Endothelial cell of umbilical vein (primary cell): Measurements from ENCODE around the gene SLC9A3. TPM values are rescaled to one million over a fixed set of nuclear protein-coding genes. Genes with fewer than 3 reads are reported as not detected.

Experiments used
- BruUV-seq: library from RNA; stranded (reverse); fragments of 400-500 nt; replicated peaks from 2 replicates; lab custom pipeline; 2021; lab: Mats Ljungman, UMichigan
- CTCF ChIA-PET: fragments of 300-600, 350-600 bp; sonication (Branson Sonifier 250); formaldehyde crosslinking; loops from one replicate; lab custom pipeline; 2021; ENCODE audit warnings: antibody characterized with exemption, inconsistent platforms; lab: Charles Lee
- POLR2A ChIA-PET: fragments of 300-600, 350-600 bp; sonication (Branson Sonifier 250); formaldehyde crosslinking; loops from one replicate; lab custom pipeline; 2021; ENCODE audit warnings: antibody characterized with exemption, inconsistent platforms; lab: Charles Lee
- DNase-seq: peaks from one replicate; pipeline ENCODE4 v3.0.0-alpha.2; 2011; ENCODE audit warnings: low read depth, low spot score
- FAIRE-seq: peaks from 2 replicates; lab custom pipeline; 2011; peaks lifted over from hg19 to GRCh38; lab: Jason Lieb, UNC
- H2AFZ ChIP-seq: 2 replicates; pipeline ENCODE4 v1.6.0; 2012; ENCODE audit warnings: low read depth, low read length, control low read depth, inconsistent platforms
- H3K27ac ChIP-seq: 2 replicates; pipeline ENCODE4 v1.5.1; 2011; ENCODE audit warnings: low read depth, mild to moderate bottlenecking, control low read depth, low read length, moderate library complexity; ENCODE audit not compliant: insufficient read depth
- H3K27me3 ChIP-seq, 2 experiments: 2 replicates each; pipeline versions ENCODE4 v1.6.0 to v1.6.1; 2011; ENCODE audit warnings: low read length in 2 of 2, mixed read lengths in 1 of 2; ENCODE audit not compliant: control insufficient read depth in 2 of 2, insufficient read depth in 2 of 2
- H3K36me3 ChIP-seq, 2 experiments: 2 replicates in 1 of 2; 3 replicates in 1 of 2; pipeline ENCODE4 v1.5.1; 2011; ENCODE audit warnings: low read length in 2 of 2, mild to moderate bottlenecking in 1 of 2, moderate library complexity in 1 of 2; ENCODE audit not compliant: control insufficient read depth in 2 of 2, insufficient read depth in 2 of 2; ENCODE audit errors: extremely low read depth in 1 of 2
- H3K4me1 ChIP-seq: 3 replicates; pipeline ENCODE4 v1.5.1; 2011; ENCODE audit warnings: mild to moderate bottlenecking, low read length; ENCODE audit not compliant: control insufficient read depth, insufficient read depth; ENCODE audit errors: extremely low read depth
- H3K4me2 ChIP-seq: 2 replicates; pipeline ENCODE4 v1.6.1; 2011; ENCODE audit warnings: low read length, control low read depth, mixed read lengths; ENCODE audit not compliant: insufficient read depth
- H3K4me3 ChIP-seq, 3 experiments: fragments of 200-600 bp in 1 of 3; sonication (generic), shearing (Covaris generic) in 1 of 3; replicated peaks in 1 of 3; 2 replicates each; pipeline ENCODE4 v1.5.1; 2011 to 2016; ENCODE audit warnings: control low read depth in 3 of 3, low read length in 3 of 3, mild to moderate bottlenecking in 2 of 3, inconsistent platforms in 1 of 3, low read depth in 1 of 3, moderate library complexity in 1 of 3; ENCODE audit not compliant: insufficient read depth in 1 of 3
- H3K79me2 ChIP-seq: 2 replicates; pipeline ENCODE4 v1.6.0; 2012; ENCODE audit warnings: low read length, inconsistent platforms; ENCODE audit not compliant: control insufficient read depth, insufficient read depth
- H3K9ac ChIP-seq: replicated peaks from 2 replicates; pipeline ENCODE3; 2011; ENCODE audit warnings: low read length, control low read depth; ENCODE audit not compliant: insufficient read depth; ENCODE audit errors: extremely low read depth
- H3K9me1 ChIP-seq: replicated peaks from 3 replicates; pipeline ENCODE4 v1.6.0; 2011; ENCODE audit warnings: mild to moderate bottlenecking, low read length; ENCODE audit not compliant: control insufficient read depth, insufficient read depth; ENCODE audit errors: extremely low read depth
- H3K9me3 ChIP-seq: replicated peaks from 2 replicates; pipeline ENCODE4 v1.5.1; 2012; ENCODE audit warnings: low read length, inconsistent platforms; ENCODE audit not compliant: control insufficient read depth, insufficient read depth
- H4K20me1 ChIP-seq: replicated peaks from 2 replicates; pipeline ENCODE3; 2011; ENCODE audit warnings: mild to moderate bottlenecking, low read length; ENCODE audit not compliant: control insufficient read depth, insufficient read depth; ENCODE audit errors: extremely low read depth
- EZH2 ChIP-seq: IDR thresholded peaks from 2 replicates; pipeline ENCODE4 v1.6.1; 2012; ENCODE audit warnings: borderline replicate concordance, low read depth, mild to moderate bottlenecking, moderate library complexity, low read length, inconsistent platforms; ENCODE audit not compliant: severe bottlenecking
- FOS ChIP-seq: IDR thresholded peaks from 2 replicates; pipeline ENCODE4 v1.6.1; 2011; ENCODE audit warnings: mild to moderate bottlenecking, low read length, moderate library complexity, borderline replicate concordance; ENCODE audit not compliant: insufficient read depth
- GATA2 ChIP-seq: IDR thresholded peaks from 2 replicates; pipeline ENCODE4 v1.7.0; 2011; ENCODE audit warnings: low read depth, mild to moderate bottlenecking, moderate library complexity, mixed read lengths, low read length; ENCODE audit not compliant: insufficient read length, insufficient read depth
- JUN ChIP-seq: IDR thresholded peaks from 2 replicates; pipeline ENCODE4 v1.6.1; 2011; ENCODE audit warnings: borderline replicate concordance, low read depth; ENCODE audit not compliant: insufficient read length, insufficient read depth
- MYC ChIP-seq: IDR thresholded peaks from one replicate; pipeline ENCODE4 v1.6.1; 2011; ENCODE audit warnings: mild to moderate bottlenecking, low read depth, low read length
- POLR2A ChIP-seq: IDR thresholded peaks from 2 replicates; pipeline ENCODE4 v1.6.1; 2012; ENCODE audit warnings: low read depth, mild to moderate bottlenecking, control low read depth, low read length
- POLR2AphosphoS5 ChIP-seq: IDR thresholded peaks from 2 replicates; pipeline ENCODE4 v1.6.1; 2012; ENCODE audit warnings: low read depth, mild to moderate bottlenecking, control low read depth, low read length, moderate library complexity; ENCODE audit not compliant: insufficient read depth
- dilution Hi-C: fragments of 300-500 bp; cut with MboI; formaldehyde crosslinking; loops from one replicate; pipeline ENCODE4 v1.15.0; 2019; ENCODE audit warnings: low sequenced_read_pairs; ENCODE audit not compliant: extremely low pct_ligation_motif_present
- intact Hi-C: fragments of 100-400 bp; cut with micrococcal nuclease; formaldehyde crosslinking; loops from one replicate; pipeline ENCODE4 v1.10.0; 2022
- polyA plus RNA-seq, 4 experiments: library from polyadenylated mRNA; depleted of rRNA in 3 of 4; stranded (reverse) in 3 of 4; unstranded in 1 of 4; fragments of >200 nt; gene quantifications; 2 replicates each; pipeline versions ENCODE4 v1.2.1 to v1.2.3, GENCODE V29; 2011 to 2012; ENCODE audit warnings: missing spikeins in 1 of 4
- total RNA-seq: library from RNA; stranded (reverse); gene quantifications from 2 replicates; pipeline ENCODE4 v1.2.3, GENCODE V29; 2021
- TF ChIP-seq, protein P1 (sequence below), 2 donors: IDR thresholded peaks; 1 replicate in 1 of 2; 2 replicates in 1 of 2; pipeline ENCODE4 v1.5.1; 2011; ENCODE audit warnings: low read length in 2 of 2, mild to moderate bottlenecking in 2 of 2, moderate library complexity in 2 of 2, control low read depth in 1 of 2, inconsistent platforms in 1 of 2, low read depth in 1 of 2; ENCODE audit not compliant: insufficient read depth in 1 of 2; ENCODE audit errors: extremely low read depth in 1 of 2
- TF ChIP-seq, protein P2 (sequence below): IDR thresholded peaks from 2 replicates; pipeline ENCODE4 v1.6.1; 2011; ENCODE audit not compliant: insufficient read depth, insufficient read length

SLC9A3 gene
- total and polyA plus RNA-seq, 2 donors (not counting 3 experiments of a cell fraction or from before 2014, with no cell fraction given): 0.79 to 0.82 TPM

DNA sequence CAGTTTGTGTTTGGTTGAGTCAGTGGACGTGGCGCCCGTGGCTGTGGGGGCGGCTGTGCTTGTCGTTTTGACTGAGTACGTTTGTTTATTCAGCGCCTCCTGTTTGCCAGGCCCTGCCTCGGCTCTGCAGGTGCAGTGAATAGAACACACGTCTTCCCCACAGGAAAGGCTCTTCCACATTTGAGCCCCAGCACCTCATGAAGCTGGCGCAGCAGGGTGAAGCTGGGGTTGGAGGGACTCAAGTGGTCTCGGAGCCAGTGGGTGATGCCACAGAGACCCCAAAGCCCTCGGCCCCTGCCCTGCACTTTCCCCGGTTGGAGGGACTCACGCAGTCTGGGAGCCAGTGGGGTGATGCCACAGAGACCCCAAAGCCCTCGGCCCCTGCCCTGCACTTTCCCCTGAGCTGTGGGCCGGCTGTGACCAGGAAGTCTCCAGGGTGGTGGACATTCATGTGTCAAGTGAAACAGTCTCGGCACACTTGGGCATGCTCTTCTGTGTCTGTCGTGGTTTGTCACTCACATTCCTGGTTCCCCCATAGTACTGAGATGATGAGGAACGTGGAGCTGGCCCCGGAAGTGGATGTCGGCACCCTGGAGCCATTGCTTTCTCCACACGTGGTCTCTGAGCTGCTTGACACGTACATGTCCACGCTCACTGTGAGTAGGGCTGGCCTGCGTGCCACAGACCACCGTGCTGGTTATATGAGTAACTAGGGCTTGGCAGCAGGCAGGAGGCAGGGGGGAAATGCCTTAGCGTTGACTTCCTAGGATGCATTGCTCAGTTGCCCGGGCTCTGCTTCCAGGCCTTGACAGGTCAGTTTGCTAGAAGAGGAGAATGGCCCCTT is 67.7 kb downstream of the SLC9A3 start:
- intact Hi-C loops: no loop called here
- Histone ChIP-seq H4K20me1 (no peaks in the 10 kb centered on the region), H3K27ac (no peak overlapping the region), H3K36me3 (peaks cover 11 to 35% of the 10 kb centered on the region in 2 experiments), H3K4me2 (no peak overlapping the region), H3K79me2 (peaks cover 19% of the 10 kb centered on the region), H3K9ac (no peak overlapping the region), H3K4me1 (no peaks in the 10 kb centered on the region), H3K9me1 (no peaks in the 10 kb centered on the region), H2AFZ (no peak overlapping the region), H3K27me3 (no peaks in the 10 kb centered on the region), H3K9me3 (no peaks in the 10 kb centered on the region), H3K4me3 (no peak overlapping the region)
- TF ChIP-seq JUN (no peak), MYC (no peak), POLR2A (no peak), POLR2AphosphoS5 (no peak), GATA2 (no peak), EZH2 (no peak), FOS (no peak)
- TF ChIP-seq, protein P1, sequence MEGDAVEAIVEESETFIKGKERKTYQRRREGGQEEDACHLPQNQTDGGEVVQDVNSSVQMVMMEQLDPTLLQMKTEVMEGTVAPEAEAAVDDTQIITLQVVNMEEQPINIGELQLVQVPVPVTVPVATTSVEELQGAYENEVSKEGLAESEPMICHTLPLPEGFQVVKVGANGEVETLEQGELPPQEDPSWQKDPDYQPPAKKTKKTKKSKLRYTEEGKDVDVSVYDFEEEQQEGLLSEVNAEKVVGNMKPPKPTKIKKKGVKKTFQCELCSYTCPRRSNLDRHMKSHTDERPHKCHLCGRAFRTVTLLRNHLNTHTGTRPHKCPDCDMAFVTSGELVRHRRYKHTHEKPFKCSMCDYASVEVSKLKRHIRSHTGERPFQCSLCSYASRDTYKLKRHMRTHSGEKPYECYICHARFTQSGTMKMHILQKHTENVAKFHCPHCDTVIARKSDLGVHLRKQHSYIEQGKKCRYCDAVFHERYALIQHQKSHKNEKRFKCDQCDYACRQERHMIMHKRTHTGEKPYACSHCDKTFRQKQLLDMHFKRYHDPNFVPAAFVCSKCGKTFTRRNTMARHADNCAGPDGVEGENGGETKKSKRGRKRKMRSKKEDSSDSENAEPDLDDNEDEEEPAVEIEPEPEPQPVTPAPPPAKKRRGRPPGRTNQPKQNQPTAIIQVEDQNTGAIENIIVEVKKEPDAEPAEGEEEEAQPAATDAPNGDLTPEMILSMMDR (IDR thresholded peaks at IDR 0.05; ENCODE audit: extremely low read depth in 1 of 2, insufficient read depth in 1 of 2, low read depth in 1 of 2, low read length in 2 of 2): no peak
- TF ChIP-seq, protein P2, sequence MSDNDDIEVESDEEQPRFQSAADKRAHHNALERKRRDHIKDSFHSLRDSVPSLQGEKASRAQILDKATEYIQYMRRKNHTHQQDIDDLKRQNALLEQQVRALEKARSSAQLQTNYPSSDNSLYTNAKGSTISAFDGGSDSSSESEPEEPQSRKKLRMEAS: no peak
- CTCF ChIA-PET: interaction anchor here (1.2 to 1.6 kb wide), 2 partner anchors 10 to 25 kb away, joined by 4 to 13 read pairs; no protein-coding TSS in a partner anchor
- dilution Hi-C loops: no loop called here
- POLR2A ChIA-PET: no interaction called here
- FAIRE-seq (no peak), DNase-seq (no peak)
- no TSS peak for BruUV-seq
